Esophagus muscularis mucosa (tissue), 4 donors: ENCODE measurements around the gene UGT1A4.

Source experiments
- EP300 ChIP-seq: sonication (generic); formaldehyde crosslinking; IDR thresholded peaks from one replicate; pipeline ENCODE4 v1.6.1; 2017; ENCODE audit warnings: antibody characterized with exemption
- POLR2A ChIP-seq: fragments of 450-650 bp; IDR thresholded peaks from one replicate; pipeline ENCODE4 v1.6.1; 2017; ENCODE audit warnings: antibody characterized with exemption, moderate library complexity, mild to moderate bottlenecking, low read depth
- POLR2AphosphoS5 ChIP-seq, 2 donors: sonication (generic); formaldehyde crosslinking; IDR thresholded peaks; one replicate each; pipeline ENCODE4 v1.6.1; 2017; ENCODE audit warnings: antibody characterized with exemption in 2 of 2
- TF ChIP-seq, protein P1 (sequence below), 3 experiments: fragments of 200-600 bp in 2 of 3; fragments of 450-650 bp in 1 of 3; sonication (generic) in 2 of 3; IDR thresholded peaks; one replicate each; pipeline ENCODE4 v1.5.1; 2017 to 2019; ENCODE audit warnings: antibody characterized with exemption in 3 of 3, mild to moderate bottlenecking in 2 of 3, moderate library complexity in 1 of 3

DNA sequence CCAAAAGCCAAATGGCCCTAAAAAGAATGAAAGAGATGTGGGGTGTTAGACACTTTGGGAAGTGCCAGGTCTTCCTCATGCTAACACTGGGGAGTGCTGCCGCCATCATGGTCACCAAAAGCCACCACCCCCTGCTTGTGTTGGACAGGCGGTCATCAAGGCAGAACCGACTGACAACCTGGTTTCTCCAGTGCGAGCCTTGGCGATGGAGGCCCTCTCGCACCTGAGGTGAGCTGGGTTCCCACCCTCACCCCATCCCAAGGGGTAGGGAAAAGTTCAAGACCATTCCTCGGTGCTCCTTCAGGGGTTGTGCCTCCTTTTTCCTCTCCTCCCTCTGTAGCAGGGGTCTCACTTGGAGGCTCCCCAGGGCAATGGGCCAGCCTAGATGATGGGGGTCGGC is 93.2 kb downstream of the UGT1A4 start:
- TF ChIP-seq EP300 (no peak), POLR2A (no peak), POLR2AphosphoS5 (IDR thresholded peaks at IDR 0.05) (no peak)
- TF ChIP-seq, protein P1, sequence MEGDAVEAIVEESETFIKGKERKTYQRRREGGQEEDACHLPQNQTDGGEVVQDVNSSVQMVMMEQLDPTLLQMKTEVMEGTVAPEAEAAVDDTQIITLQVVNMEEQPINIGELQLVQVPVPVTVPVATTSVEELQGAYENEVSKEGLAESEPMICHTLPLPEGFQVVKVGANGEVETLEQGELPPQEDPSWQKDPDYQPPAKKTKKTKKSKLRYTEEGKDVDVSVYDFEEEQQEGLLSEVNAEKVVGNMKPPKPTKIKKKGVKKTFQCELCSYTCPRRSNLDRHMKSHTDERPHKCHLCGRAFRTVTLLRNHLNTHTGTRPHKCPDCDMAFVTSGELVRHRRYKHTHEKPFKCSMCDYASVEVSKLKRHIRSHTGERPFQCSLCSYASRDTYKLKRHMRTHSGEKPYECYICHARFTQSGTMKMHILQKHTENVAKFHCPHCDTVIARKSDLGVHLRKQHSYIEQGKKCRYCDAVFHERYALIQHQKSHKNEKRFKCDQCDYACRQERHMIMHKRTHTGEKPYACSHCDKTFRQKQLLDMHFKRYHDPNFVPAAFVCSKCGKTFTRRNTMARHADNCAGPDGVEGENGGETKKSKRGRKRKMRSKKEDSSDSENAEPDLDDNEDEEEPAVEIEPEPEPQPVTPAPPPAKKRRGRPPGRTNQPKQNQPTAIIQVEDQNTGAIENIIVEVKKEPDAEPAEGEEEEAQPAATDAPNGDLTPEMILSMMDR (IDR thresholded peaks at IDR 0.05): no peak
